Measurements from ENCODE around the gene IL15. TPM values are rescaled to one million over a fixed set of nuclear protein-coding genes. Genes with fewer than 3 reads are reported as not detected.
A peak's percentile ranks its signal among the peaks of the same experiment; 100 is the strongest.
"Not testable (repeated sequence)": the region's sequence is repeated elsewhere in the genome, so short reads cannot be mapped to it uniquely, and the experiment has no call there.

The IL15 gene
- total and polyA plus RNA-seq, 5 experiments from 2014 or later, result 0.39 to 1.6 (median 0.63) TPM; not detected in 1

- Mint-ChIP-seq H3K4me3 (no peak overlapping the region), H3K27ac (no peak overlapping the region), H3K9me3 (peaks cover 0 to 5% (median 0%) of the 10 kb centered on the region in 9 donors), H3K27me3 (peaks cover 0 to 2% (median 0%) of the 10 kb centered on the region in 5 donors), H3K4me1 (no peaks in the 10 kb centered on the region), H3K36me3 (peaks cover 0 to 2% (median 0%) of the 10 kb centered on the region in 3 donors)
- ATAC-seq (no peak), DNase-seq (no peak)
- POLR2A ChIA-PET, result no interaction called here
Measured at GRCh38 chr4:141686879-141687278, 50.5 kb downstream of the IL15 start.

GRCh38 chr4:141689726-141690296 lies 53.4 kb downstream of the IL15 start:
- H3K9me3 Mint-ChIP-seq, POLR2A ChIA-PET, H3K36me3 Mint-ChIP-seq, DNase-seq, H3K4me3 Mint-ChIP-seq, ATAC-seq, H3K4me1 Mint-ChIP-seq, H3K27ac Mint-ChIP-seq, H3K27me3 Mint-ChIP-seq: not testable (repeated sequence)

- H3K27me3 Mint-ChIP-seq, H3K4me1 Mint-ChIP-seq, ATAC-seq, H3K9me3 Mint-ChIP-seq, DNase-seq, POLR2A ChIA-PET, H3K4me3 Mint-ChIP-seq, H3K27ac Mint-ChIP-seq, H3K36me3 Mint-ChIP-seq: not testable (repeated sequence)
Measured at GRCh38 chr4:141691247-141691646, 54.9 kb downstream of the IL15 start.

- POLR2A ChIA-PET, result no interaction called here
- Mint-ChIP-seq H3K4me3 (no peak overlapping the region), H3K4me1 (no peaks in the 10 kb centered on the region), H3K27ac (no peak overlapping the region), H3K27me3 (no peaks in the 10 kb centered on the region), H3K36me3 (peaks cover 0 to 2% (median 0%) of the 10 kb centered on the region in 3 donors), H3K9me3 (peaks cover 0 to 5% (median 0%) of the 10 kb centered on the region in 9 donors)
- ATAC-seq (no peak), DNase-seq (no peak)
Measured at GRCh38 chr4:141692081-141692480, 55.7 kb downstream of the IL15 start.

GRCh38 chr4:141697116-141697515 lies 60.7 kb downstream of the IL15 start:
- H3K27ac Mint-ChIP-seq, result no peak overlapping the region
- DNase-seq (no peak), ATAC-seq (no peak)
- POLR2A ChIA-PET, result interaction anchor here (1.2 kb wide), 1 partner anchor 11 kb away, joined by 3 read pairs; no protein-coding TSS in a partner anchor
- H3K27me3 Mint-ChIP-seq, result peaks cover 0 to 3% (median 0%) of the 10 kb centered on the region in 5 donors
- no peaks in the 10 kb centered on the region for H3K9me3 Mint-ChIP-seq
- H3K4me3 Mint-ChIP-seq, result no peak overlapping the region
- peaks cover 0 to 2% (median 0%) of the 10 kb centered on the region in 3 donors for H3K36me3 Mint-ChIP-seq
- H3K4me1 Mint-ChIP-seq, result peaks cover 0 to 6% (median 0%) of the 10 kb centered on the region in 4 donors

- Mint-ChIP-seq H3K4me1 (peaks cover 0 to 31% (median 0%) of the 10 kb centered on the region in 4 donors), H3K9me3 (peaks cover 0 to 17% (median 4%) of the 10 kb centered on the region in 9 donors), H3K36me3 (peaks cover 0 to 10% (median 0%) of the 10 kb centered on the region in 3 donors), H3K27me3 (peaks cover 0 to 5% (median 0%) of the 10 kb centered on the region in 5 donors), H3K4me3 (no peak overlapping the region), H3K27ac (no peak overlapping the region)
- no peak for ATAC-seq
- POLR2A ChIA-PET, result no interaction called here
- DNase-seq, result no peak
Measured at GRCh38 chr4:141702472-141703182, 66.2 kb downstream of the IL15 start.

GRCh38 chr4:141703497-141703896 lies 67.1 kb downstream of the IL15 start:
- peaks cover 0 to 33% (median 0%) of the 10 kb centered on the region in 4 donors for H3K4me1 Mint-ChIP-seq

GRCh38 chr4:141705048-141705746 lies 68.8 kb downstream of the IL15 start:
- peak overlapping the region in 1 of 10 donors; percentile 18 for H3K27ac Mint-ChIP-seq
- H3K27me3 Mint-ChIP-seq, result peaks cover 0 to 5% (median 0%) of the 10 kb centered on the region in 5 donors
- H3K4me3 Mint-ChIP-seq, result peak overlapping the region in 1 of 10 donors; percentile 11
- POLR2A ChIA-PET, result no interaction called here
- no peak for DNase-seq
- H3K9me3 Mint-ChIP-seq, result peaks cover 0 to 29% (median 10%) of the 10 kb centered on the region in 9 donors
- no peak for ATAC-seq
- peaks cover 0 to 15% (median 0%) of the 10 kb centered on the region in 3 donors for H3K36me3 Mint-ChIP-seq
- H3K4me1 Mint-ChIP-seq, result peaks cover 0 to 28% (median 0%) of the 10 kb centered on the region in 4 donors

More at GRCh38 chr4:141703497-141703896, 67.1 kb downstream of the IL15 start:
- H3K36me3 Mint-ChIP-seq, result peaks cover 0 to 12% (median 0%) of the 10 kb centered on the region in 3 donors
- ATAC-seq (no peak), DNase-seq (no peak)
- peaks cover 0 to 26% (median 8%) of the 10 kb centered on the region in 9 donors for H3K9me3 Mint-ChIP-seq
- H3K27me3 Mint-ChIP-seq, result peaks cover 0 to 5% (median 0%) of the 10 kb centered on the region in 5 donors
- POLR2A ChIA-PET, result no interaction called here
- H3K4me3 Mint-ChIP-seq, result no peak overlapping the region
- H3K27ac Mint-ChIP-seq, result no peak overlapping the region

- no peak for ATAC-seq
- Mint-ChIP-seq H3K27ac (peak overlapping the region in 1 of 10 donors; percentile 61), H3K36me3 (peaks cover 0 to 15% (median 0%) of the 10 kb centered on the region in 3 donors), H3K27me3 (peaks cover 0 to 5% (median 0%) of the 10 kb centered on the region in 5 donors), H3K9me3 (peaks cover 0 to 29% (median 10%) of the 10 kb centered on the region in 9 donors), H3K4me1 (peaks cover 0 to 28% (median 0%) of the 10 kb centered on the region in 4 donors), H3K4me3 (peak overlapping the region in 2 of 10 donors; percentile 48 to 69)
- POLR2A ChIA-PET, result interaction anchor here (0.6 kb wide), 1 partner anchor 426 kb away, joined by 3 read pairs; no protein-coding TSS in a partner anchor
- peak in 1 of 10 donors; percentile 3 for DNase-seq
Measured at GRCh38 chr4:141705747-141706377, 69.5 kb downstream of the IL15 start.

GRCh38 chr4:141706445-141706844 lies 70.1 kb downstream of the IL15 start:
- Mint-ChIP-seq H3K9me3 (peaks cover 0 to 29% (median 10%) of the 10 kb centered on the region in 9 donors), H3K27me3 (peaks cover 0 to 5% (median 0%) of the 10 kb centered on the region in 5 donors), H3K36me3 (peaks cover 0 to 15% (median 0%) of the 10 kb centered on the region in 3 donors), H3K4me1 (peaks cover 0 to 28% (median 0%) of the 10 kb centered on the region in 4 donors), H3K27ac (peak overlapping the region in 1 of 10 donors; percentile 61), H3K4me3 (no peak overlapping the region)
- ATAC-seq (no peak), DNase-seq (no peak)
- POLR2A ChIA-PET, result interaction anchor here (0.6 kb wide), 1 partner anchor 426 kb away, joined by 3 read pairs; no protein-coding TSS in a partner anchor

- Mint-ChIP-seq H3K4me3 (no peak overlapping the region), H3K36me3 (peaks cover 0 to 11% (median 0%) of the 10 kb centered on the region in 3 donors), H3K9me3 (peaks cover 0 to 26% (median 10%) of the 10 kb centered on the region in 9 donors), H3K27me3 (peaks cover 0 to 6% (median 0%) of the 10 kb centered on the region in 5 donors), H3K27ac (no peak overlapping the region), H3K4me1 (peaks cover 0 to 12% (median 0%) of the 10 kb centered on the region in 4 donors)
- DNase-seq (no peak), ATAC-seq (no peak)
- POLR2A ChIA-PET, result no interaction called here
Measured at GRCh38 chr4:141711211-141711610, 74.8 kb downstream of the IL15 start.

GRCh38 chr4:141713185-141713584 lies 76.8 kb downstream of the IL15 start:
- POLR2A ChIA-PET, result no interaction called here
- ATAC-seq (no peak), DNase-seq (no peak)
- H3K27me3 Mint-ChIP-seq, result peaks cover 0 to 6% (median 0%) of the 10 kb centered on the region in 5 donors
- H3K4me3 Mint-ChIP-seq, result no peak overlapping the region
- H3K9me3 Mint-ChIP-seq, result peaks cover 0 to 19% (median 9%) of the 10 kb centered on the region in 9 donors
- peaks cover 0 to 3% (median 0%) of the 10 kb centered on the region in 4 donors for H3K4me1 Mint-ChIP-seq
- H3K36me3 Mint-ChIP-seq, result peaks cover 0 to 5% (median 4%) of the 10 kb centered on the region in 3 donors
- H3K27ac Mint-ChIP-seq, result no peak overlapping the region

Measured in naive thymus-derived CD8-positive, alpha-beta T cell (primary cell).